Testis (tissue), 3 donors: Measurements from ENCODE around the gene PPARG. TPM values are rescaled to one million over a fixed set of nuclear protein-coding genes. Genes with fewer than 3 reads are reported as not detected.
A peak's percentile ranks its signal among the peaks of the same experiment; 100 is the strongest.

Experiments used
- DNase-seq: peaks from one replicate; pipeline ENCODE4 v3.0.0-alpha.2; 2019
- H3K27ac ChIP-seq, 2 donors: fragments of 200-600 bp; sonication (generic); one replicate each; pipeline ENCODE4 v1.5.1; 2019
- H3K27me3 ChIP-seq: fragments of 200-600 bp; sonication (generic); one replicate; pipeline ENCODE4 v1.5.1; 2019
- H3K36me3 ChIP-seq: fragments of 200-600 bp; sonication (generic); one replicate; pipeline ENCODE4 v1.5.1; 2017; ENCODE audit warnings: low read depth; ENCODE audit errors: missing control alignments
- H3K4me1 ChIP-seq: fragments of 200-600 bp; sonication (generic); one replicate; pipeline ENCODE4 v1.5.1; 2019
- H3K4me3 ChIP-seq, 2 donors: fragments of 200-600 bp; sonication (generic); one replicate each; pipeline ENCODE4 v1.5.1; 2017 to 2019
- H3K9me3 ChIP-seq: fragments of 200-600 bp; sonication (generic); one replicate; pipeline ENCODE4 v1.5.1; 2017
- CTCF ChIP-seq, 3 experiments: fragments of 450-650 bp in 2 of 3; fragments of 200-600 bp in 1 of 3; sonication (generic) in 1 of 3; IDR thresholded peaks; one replicate each; pipeline ENCODE4 v1.5.1; 2016 to 2019; ENCODE audit warnings: antibody characterized with exemption in 3 of 3, mild to moderate bottlenecking in 2 of 3, moderate library complexity in 1 of 3
- POLR2A ChIP-seq: fragments of 450-650 bp; IDR thresholded peaks from one replicate; pipeline ENCODE4 v1.6.1; 2017; ENCODE audit warnings: antibody characterized with exemption, mild to moderate bottlenecking, moderate library complexity
- WGBS, 2 donors: methylation state at CpG; one replicate each; pipeline ENCODE4 v1.1.5; 2018; 5-methylcytosine and 5-hydroxymethylcytosine counted together
- intact Hi-C: fragments of 100-400 bp; cut with DNase I; formaldehyde crosslinking; loops from one replicate; pipeline ENCODE4 v1.15.1; 2023; ENCODE audit warnings: low total_unique reads
- polyA plus RNA-seq: library from polyadenylated mRNA; stranded (reverse); fragments of 350-450 nt; fragmentation: Illumina TruSeq; extraction: RNeasy Lipid Tissue Mini Kit (QIAGEN cat#74804); gene quantifications from one replicate; pipeline ENCODE4 v1.2.3, GENCODE V29; 2014; ENCODE audit warnings: low read depth, low replicate concordance; ENCODE audit not compliant: insufficient read depth
- total RNA-seq, 2 donors: library from RNA; depleted of rRNA; stranded (reverse); fragments of >200 nt; gene quantifications; one replicate each; pipeline ENCODE4 v1.2.3, GENCODE V29; 2016

The PPARG gene
- total and polyA plus RNA-seq, 3 donors from 2014 or later = 12.1 to 18.7 (median 17.6) TPM

GRCh38 chr3:12349895-12350811 lies 61.3 kb downstream of the PPARG start:
- H3K9me3 ChIP-seq = no peaks in the 10 kb centered on the region
- WGBS, 2 donors = 39 to 54% methylated on average over 9 of the region's 9 CpGs
- H3K27me3 ChIP-seq = no peaks in the 10 kb centered on the region
- no peak overlapping the region for H3K4me3 ChIP-seq
- peak; percentile 55 for DNase-seq
- no peak overlapping the region for H3K27ac ChIP-seq
- no peak for TF ChIP-seq POLR2A
- no peak for TF ChIP-seq CTCF (IDR thresholded peaks at IDR 0.05)
- intact Hi-C loops = no loop called here
- peaks cover 4% of the 10 kb centered on the region for H3K4me1 ChIP-seq
- H3K36me3 ChIP-seq = no peaks in the 10 kb centered on the region

- TF ChIP-seq POLR2A (no peak), CTCF (IDR thresholded peaks at IDR 0.05) (no peak)
- H3K4me1 ChIP-seq = peaks cover 4% of the 10 kb centered on the region
- DNase-seq = no peak
- H3K27ac ChIP-seq = no peak overlapping the region
- no peak overlapping the region for H3K4me3 ChIP-seq
- no peaks in the 10 kb centered on the region for H3K9me3 ChIP-seq
- WGBS, 2 donors = 67 to 74% methylated on average over 4 of the region's 4 CpGs
- intact Hi-C loops = no loop called here
- no peaks in the 10 kb centered on the region for H3K36me3 ChIP-seq
- H3K27me3 ChIP-seq = no peaks in the 10 kb centered on the region
Observed at GRCh38 chr3:12351145-12351544, 62.3 kb downstream of the PPARG start.

- no peak overlapping the region for H3K27ac ChIP-seq
- H3K4me3 ChIP-seq = no peak overlapping the region
- intact Hi-C loops = no loop called here
- peaks cover 4% of the 10 kb centered on the region for H3K4me1 ChIP-seq
- H3K36me3 ChIP-seq = no peaks in the 10 kb centered on the region
- 90% methylated on average over 2 of the region's 2 CpGs for WGBS, 2 donors
- H3K9me3 ChIP-seq = no peaks in the 10 kb centered on the region
- TF ChIP-seq POLR2A (no peak), CTCF (IDR thresholded peaks at IDR 0.05) (no peak)
- no peak for DNase-seq
- no peaks in the 10 kb centered on the region for H3K27me3 ChIP-seq
Observed at GRCh38 chr3:12352253-12352652, 63.4 kb downstream of the PPARG start.

GRCh38 chr3:12352755-12353154 lies 63.9 kb downstream of the PPARG start:
- Histone ChIP-seq H3K4me1 (peaks cover 4% of the 10 kb centered on the region), H3K4me3 (no peak overlapping the region), H3K27me3 (no peaks in the 10 kb centered on the region), H3K36me3 (no peaks in the 10 kb centered on the region), H3K9me3 (no peaks in the 10 kb centered on the region), H3K27ac (no peak overlapping the region)
- no peak for TF ChIP-seq POLR2A
- no peak for TF ChIP-seq CTCF (IDR thresholded peaks at IDR 0.05)
- DNase-seq = no peak
- intact Hi-C loops = no loop called here
